NB4 (cell line): Measurements from ENCODE around the gene E2F8.

Experiments used
- CTCF ChIP-seq: IDR thresholded peaks from one replicate; pipeline ENCODE4 v1.5.1; 2012; ENCODE audit warnings: low read depth, low read length
- POLR2A ChIP-seq: IDR thresholded peaks from 2 replicates; pipeline ENCODE4 v1.6.1; 2011; ENCODE audit warnings: mild to moderate bottlenecking; ENCODE audit not compliant: insufficient read length; ENCODE audit errors: extremely low read depth

GRCh38 chr11:19200410-19201201 is 40.1 kb downstream of the E2F8 start:
- TF ChIP-seq CTCF (no peak), POLR2A (no peak)
